ENCODE data around the gene MED13L. TPM values are rescaled to one million over a fixed set of nuclear protein-coding genes. Genes with fewer than 3 reads are reported as not detected.

MED13L gene
- total RNA-seq, 2 experiments from 2014 or later: 25.7 to 40.1 TPM

DNA sequence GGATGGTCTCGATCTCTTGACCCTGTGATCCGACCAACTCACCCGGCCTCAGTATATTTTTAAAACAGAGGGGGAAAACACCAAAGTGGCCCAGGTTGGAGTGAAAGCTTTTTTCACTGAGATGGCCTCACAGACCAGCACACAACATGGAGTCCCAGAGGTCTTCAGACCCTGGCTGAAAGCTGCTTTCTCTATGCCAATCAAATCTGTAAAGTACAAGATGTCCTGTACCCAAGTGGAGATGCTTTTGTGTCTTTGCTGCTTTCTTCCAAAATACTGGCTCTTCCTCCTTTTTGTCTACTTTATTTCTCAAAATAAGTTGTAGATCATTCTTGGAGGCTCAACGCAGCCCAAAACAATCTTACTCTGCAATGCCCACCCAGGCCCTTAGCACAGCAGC lies 214.8 kb downstream of the MED13L start:
- Histone ChIP-seq H3K4me1 (ENCODE audit: insufficient read depth, low read length, poor library complexity, severe bottlenecking) (no peaks in the 10 kb centered on the region), H3K79me2 (ENCODE audit: insufficient read depth, low read depth, low read length) (no peaks in the 10 kb centered on the region), H3K9me2 (ENCODE audit: insufficient read depth, low read length) (no peaks in the 10 kb centered on the region), H3K27ac (ENCODE audit: low read depth, low read length, poor library complexity, severe bottlenecking) (no peak overlapping the region), H3K9me3 (ENCODE audit: low read length) (no peaks in the 10 kb centered on the region), H3K4me2 (ENCODE audit: low read length) (no peak overlapping the region), H3K36me3 (ENCODE audit: insufficient read depth, low read length) (no peaks in the 10 kb centered on the region), H2AFZ (ENCODE audit: low read length) (no peak overlapping the region), H3K4me3 (ENCODE audit: low read depth, low read length, poor library complexity, severe bottlenecking) (no peak overlapping the region), H4K20me1 (ENCODE audit: insufficient read depth, low read length) (peaks cover 3% of the 10 kb centered on the region; the same call in 1 of the 2 replicates)
- BruUV-seq (replicated peaks): no TSS peak
- intact Hi-C loops (cut with micrococcal nuclease; ENCODE audit: unreplicated experiment): no loop called here
- ChIA-PET CTCF (ENCODE audit: unreplicated experiment) (no interaction called here), POLR2A (no interaction called here)
- no peak for DNase-seq (ENCODE audit: low spot score)
- TF ChIP-seq, protein P1, sequence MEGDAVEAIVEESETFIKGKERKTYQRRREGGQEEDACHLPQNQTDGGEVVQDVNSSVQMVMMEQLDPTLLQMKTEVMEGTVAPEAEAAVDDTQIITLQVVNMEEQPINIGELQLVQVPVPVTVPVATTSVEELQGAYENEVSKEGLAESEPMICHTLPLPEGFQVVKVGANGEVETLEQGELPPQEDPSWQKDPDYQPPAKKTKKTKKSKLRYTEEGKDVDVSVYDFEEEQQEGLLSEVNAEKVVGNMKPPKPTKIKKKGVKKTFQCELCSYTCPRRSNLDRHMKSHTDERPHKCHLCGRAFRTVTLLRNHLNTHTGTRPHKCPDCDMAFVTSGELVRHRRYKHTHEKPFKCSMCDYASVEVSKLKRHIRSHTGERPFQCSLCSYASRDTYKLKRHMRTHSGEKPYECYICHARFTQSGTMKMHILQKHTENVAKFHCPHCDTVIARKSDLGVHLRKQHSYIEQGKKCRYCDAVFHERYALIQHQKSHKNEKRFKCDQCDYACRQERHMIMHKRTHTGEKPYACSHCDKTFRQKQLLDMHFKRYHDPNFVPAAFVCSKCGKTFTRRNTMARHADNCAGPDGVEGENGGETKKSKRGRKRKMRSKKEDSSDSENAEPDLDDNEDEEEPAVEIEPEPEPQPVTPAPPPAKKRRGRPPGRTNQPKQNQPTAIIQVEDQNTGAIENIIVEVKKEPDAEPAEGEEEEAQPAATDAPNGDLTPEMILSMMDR (conservative IDR thresholded peaks at IDR 0.05; ENCODE audit: low read length): no peak
- TF ChIP-seq EZH2phosphoT487 (IDR thresholded peaks at IDR 0.05; ENCODE audit: borderline replicate concordance, low read depth, low read length): no peak

DNA sequence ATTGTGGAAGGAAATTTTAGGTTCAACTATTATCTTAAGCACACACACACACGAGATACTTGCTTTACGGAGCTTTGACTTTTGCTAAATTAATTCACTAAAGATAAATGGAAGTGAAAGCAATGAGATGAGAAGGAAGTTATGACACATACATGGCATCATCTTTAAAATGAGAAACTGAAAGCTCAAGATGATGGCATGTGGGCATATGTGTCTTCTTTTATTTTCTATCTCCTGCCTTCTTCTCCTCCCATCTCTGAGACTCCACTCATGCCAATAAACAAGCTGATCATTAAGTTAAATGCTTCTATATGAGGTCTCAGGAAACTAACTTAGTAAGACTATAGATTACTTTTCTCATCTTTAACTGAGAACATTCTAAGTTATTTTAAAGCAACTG lies 216.7 kb downstream of the MED13L start:
- H3K4me2 ChIP-seq (ENCODE audit: low read length): no peak overlapping the region
- no peak for DNase-seq (ENCODE audit: low spot score)
- no TSS peak for BruUV-seq (replicated peaks)
- H3K9me3 ChIP-seq (ENCODE audit: low read length): no peaks in the 10 kb centered on the region
- no peaks in the 10 kb centered on the region for H3K4me1 ChIP-seq (ENCODE audit: insufficient read depth, low read length, poor library complexity, severe bottlenecking)
- ChIA-PET CTCF (ENCODE audit: unreplicated experiment) (no interaction called here), POLR2A (interaction anchor here (0.6 to 1.7 kb wide), 4 partner anchors 9 to 565 kb away, joined by 3 to 16 read pairs (median 3); no protein-coding TSS in a partner anchor)
- no peaks in the 10 kb centered on the region for H3K9me2 ChIP-seq (ENCODE audit: insufficient read depth, low read length)
- no peaks in the 10 kb centered on the region for H3K79me2 ChIP-seq (ENCODE audit: insufficient read depth, low read depth, low read length)
- no peak overlapping the region for H3K27ac ChIP-seq (ENCODE audit: low read depth, low read length, poor library complexity, severe bottlenecking)
- H3K36me3 ChIP-seq (ENCODE audit: insufficient read depth, low read length): no peaks in the 10 kb centered on the region
- intact Hi-C loops (cut with micrococcal nuclease; ENCODE audit: unreplicated experiment): no loop called here
- H4K20me1 ChIP-seq (ENCODE audit: insufficient read depth, low read length): peaks cover 3% of the 10 kb centered on the region; the same call in 1 of the 2 replicates
- no peak overlapping the region for H2AFZ ChIP-seq (ENCODE audit: low read length)
- no peak overlapping the region for H3K4me3 ChIP-seq (ENCODE audit: low read depth, low read length, poor library complexity, severe bottlenecking)
- no peak for TF ChIP-seq EZH2phosphoT487 (IDR thresholded peaks at IDR 0.05; ENCODE audit: borderline replicate concordance, low read depth, low read length)
- TF ChIP-seq, protein P1 (conservative IDR thresholded peaks at IDR 0.05; ENCODE audit: low read length): no peak

DNA sequence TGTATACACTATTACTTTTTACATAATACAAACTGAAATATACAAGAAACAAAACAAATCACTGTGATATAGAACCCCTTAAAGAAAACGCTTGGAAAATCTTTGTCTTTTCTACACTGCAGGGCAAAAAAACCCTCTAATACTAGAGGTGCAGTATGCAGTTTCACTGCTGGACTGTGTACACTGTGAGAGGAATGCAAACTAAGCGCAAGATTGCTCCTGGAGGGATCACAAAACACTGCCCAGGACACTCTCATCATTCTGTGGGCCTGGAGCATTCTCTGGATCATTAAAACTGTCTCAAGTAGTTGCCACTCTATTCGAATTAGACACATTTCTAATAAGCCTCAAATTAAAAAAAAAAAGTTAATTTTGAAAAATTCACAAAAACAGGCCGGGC lies 217.6 kb downstream of the MED13L start:
- no peaks in the 10 kb centered on the region for H3K79me2 ChIP-seq (ENCODE audit: insufficient read depth, low read depth, low read length)
- no peaks in the 10 kb centered on the region for H3K4me1 ChIP-seq (ENCODE audit: insufficient read depth, low read length, poor library complexity, severe bottlenecking)
- no peak overlapping the region for H3K27ac ChIP-seq (ENCODE audit: low read depth, low read length, poor library complexity, severe bottlenecking)
- BruUV-seq (replicated peaks): no TSS peak
- no peak for TF ChIP-seq EZH2phosphoT487 (IDR thresholded peaks at IDR 0.05; ENCODE audit: borderline replicate concordance, low read depth, low read length)
- TF ChIP-seq, protein P1 (conservative IDR thresholded peaks at IDR 0.05; ENCODE audit: low read length): no peak
- peaks cover 3% of the 10 kb centered on the region; the same call in 1 of the 2 replicates for H4K20me1 ChIP-seq (ENCODE audit: insufficient read depth, low read length)
- no peak overlapping the region for H2AFZ ChIP-seq (ENCODE audit: low read length)
- no peaks in the 10 kb centered on the region for H3K9me3 ChIP-seq (ENCODE audit: low read length)
- intact Hi-C loops (cut with micrococcal nuclease; ENCODE audit: unreplicated experiment): no loop called here
- no peaks in the 10 kb centered on the region for H3K9me2 ChIP-seq (ENCODE audit: insufficient read depth, low read length)
- CTCF ChIA-PET (ENCODE audit: unreplicated experiment): no interaction called here
- no peak overlapping the region for H3K4me3 ChIP-seq (ENCODE audit: low read depth, low read length, poor library complexity, severe bottlenecking)
- DNase-seq (ENCODE audit: low spot score): no peak
- POLR2A ChIA-PET: interaction anchor here (0.7 to 1.7 kb wide), 2 partner anchors 10 to 62 kb away, joined by 3 to 16 read pairs; no protein-coding TSS in a partner anchor
- H3K36me3 ChIP-seq (ENCODE audit: insufficient read depth, low read length): no peaks in the 10 kb centered on the region
- H3K4me2 ChIP-seq (ENCODE audit: low read length): no peak overlapping the region

Measured in OCI-LY7 (cell line).